ENCODE results near the gene C16orf86. TPM values are rescaled to one million over a fixed set of nuclear protein-coding genes. Genes with fewer than 3 reads are reported as not detected.

C16orf86 gene
- total RNA-seq, 1 experiment from 2014 or later, result 0.34 TPM

- peaks cover 16% of the 10 kb centered on the region for H3K4me1 Mint-ChIP-seq (ENCODE audit: low read depth, unreplicated experiment)
- peaks cover 11% of the 10 kb centered on the region for H3K36me3 Mint-ChIP-seq (ENCODE audit: insufficient read depth, unreplicated experiment)
- intact Hi-C loops (cut with micrococcal nuclease; ENCODE audit: unreplicated experiment), result no loop called here
- peaks cover 21% of the 10 kb centered on the region for H3K4me1 ChIP-seq
- H3K27me3 Mint-ChIP-seq (ENCODE audit: insufficient read depth, unreplicated experiment), result no peaks in the 10 kb centered on the region
- DNase-seq, result no peak
- TF ChIP-seq CTCF (IDR thresholded peaks at IDR 0.05; ENCODE audit: insufficient read depth in 1 of 2, low read depth in 1 of 2, low read length in 1 of 2, severe bottlenecking in 1 of 2, unreplicated experiment in 1 of 2), result no peak
- BruUV-seq (replicated peaks), result no TSS peak
- H3K27me3 ChIP-seq (replicated peaks; ENCODE audit: control insufficient read depth, insufficient read depth, low read length), result no peaks in the 10 kb centered on the region
- H3K4me3 Mint-ChIP-seq (ENCODE audit: unreplicated experiment), result no peak overlapping the region
- ChIA-PET POLR2A (interaction anchor here (1.4 kb wide), 1 partner anchor 18 kb away, joined by 4 read pairs; the partner anchor contains the start of gene GFOD2), CTCF (no interaction called here)
- no peak overlapping the region for H3K4me3 ChIP-seq (ENCODE audit: low read depth, low read length)
- peaks cover 14% of the 10 kb centered on the region for H3K9me3 ChIP-seq
- H3K27ac Mint-ChIP-seq (ENCODE audit: unreplicated experiment), result no peak overlapping the region
- H3K9me3 Mint-ChIP-seq (ENCODE audit: unreplicated experiment), result peaks cover 9% of the 10 kb centered on the region
- no peaks in the 10 kb centered on the region; the same call in 1 of the 2 replicates for H3K36me3 ChIP-seq (ENCODE audit: control insufficient read depth, insufficient read depth, low read length)
These were observed 34.8 kb downstream of the C16orf86 start for GRCh38 chr16:67701420-67701819.

GRCh38 chr16:67702130-67702529 lies 35.5 kb downstream of the C16orf86 start:
- H3K27me3 ChIP-seq (replicated peaks; ENCODE audit: control insufficient read depth, insufficient read depth, low read length), result no peaks in the 10 kb centered on the region
- TF ChIP-seq CTCF (IDR thresholded peaks at IDR 0.05; ENCODE audit: insufficient read depth in 1 of 2, low read depth in 1 of 2, low read length in 1 of 2, severe bottlenecking in 1 of 2, unreplicated experiment in 1 of 2), result no peak
- DNase-seq, result no peak
- Mint-ChIP-seq H3K4me3 (ENCODE audit: unreplicated experiment) (no peak overlapping the region), H3K27ac (ENCODE audit: unreplicated experiment) (no peak overlapping the region), H3K4me1 (ENCODE audit: low read depth, unreplicated experiment) (peaks cover 16% of the 10 kb centered on the region), H3K36me3 (ENCODE audit: insufficient read depth, unreplicated experiment) (peaks cover 11% of the 10 kb centered on the region), H3K9me3 (ENCODE audit: unreplicated experiment) (peaks cover 9% of the 10 kb centered on the region), H3K27me3 (ENCODE audit: insufficient read depth, unreplicated experiment) (no peaks in the 10 kb centered on the region)
- no peak overlapping the region for H3K4me3 ChIP-seq (ENCODE audit: low read depth, low read length)
- H3K4me1 ChIP-seq, result peaks cover 18% of the 10 kb centered on the region
- ChIA-PET POLR2A (interaction anchor here (1.4 kb wide), 1 partner anchor 17 kb away, joined by 4 read pairs; the partner anchor contains the start of gene GFOD2), CTCF (no interaction called here)
- H3K36me3 ChIP-seq (ENCODE audit: control insufficient read depth, insufficient read depth, low read length), result no peaks in the 10 kb centered on the region; the same call in 1 of the 2 replicates
- intact Hi-C loops (cut with micrococcal nuclease; ENCODE audit: unreplicated experiment), result loop anchor here (2.0 kb wide), 1 partner anchor 15 kb away; no protein-coding TSS in a partner anchor
- no TSS peak for BruUV-seq (replicated peaks)
- H3K9me3 ChIP-seq, result peaks cover 14% of the 10 kb centered on the region

- no peak overlapping the region for H3K27ac Mint-ChIP-seq (ENCODE audit: unreplicated experiment)
- intact Hi-C loops (cut with micrococcal nuclease; ENCODE audit: unreplicated experiment), result loop anchor here (2.0 kb wide), 1 partner anchor 13 kb away; no protein-coding TSS in a partner anchor
- Histone ChIP-seq H3K4me1 (peaks cover 3% of the 10 kb centered on the region), H3K9me3 (peaks cover 14% of the 10 kb centered on the region), H3K27me3 (replicated peaks; ENCODE audit: control insufficient read depth, insufficient read depth, low read length) (no peaks in the 10 kb centered on the region), H3K36me3 (ENCODE audit: control insufficient read depth, insufficient read depth, low read length) (no peaks in the 10 kb centered on the region; the same call in 1 of the 2 replicates), H3K4me3 (ENCODE audit: low read depth, low read length) (no peak overlapping the region)
- BruUV-seq (replicated peaks), result no TSS peak
- ChIA-PET CTCF (no interaction called here), POLR2A (no interaction called here)
- DNase-seq, result no peak
- H3K36me3 Mint-ChIP-seq (ENCODE audit: insufficient read depth, unreplicated experiment), result peaks cover 4% of the 10 kb centered on the region
- no peak overlapping the region for H3K4me3 Mint-ChIP-seq (ENCODE audit: unreplicated experiment)
- TF ChIP-seq CTCF (IDR thresholded peaks at IDR 0.05; ENCODE audit: insufficient read depth in 1 of 2, low read depth in 1 of 2, low read length in 1 of 2, severe bottlenecking in 1 of 2, unreplicated experiment in 1 of 2), result no peak
- peaks cover 3% of the 10 kb centered on the region for H3K4me1 Mint-ChIP-seq (ENCODE audit: low read depth, unreplicated experiment)
- H3K27me3 Mint-ChIP-seq (ENCODE audit: insufficient read depth, unreplicated experiment), result no peaks in the 10 kb centered on the region
- H3K9me3 Mint-ChIP-seq (ENCODE audit: unreplicated experiment), result peaks cover 5% of the 10 kb centered on the region
These were observed 37.0 kb downstream of the C16orf86 start for GRCh38 chr16:67703626-67704025.
